ENCODE results near the gene OR5H14. TPM values are rescaled to one million over a fixed set of nuclear protein-coding genes. Genes with fewer than 3 reads are reported as not detected.

Gene OR5H14
- total and polyA plus RNA-seq, 2 of the 8 experiments (the other 6 are each of a cell fraction or from before 2014, with no cell fraction given): not detected

GRCh38 chr3:98108162-98108561 lies 39.1 kb upstream of the OR5H14 start:
- Histone ChIP-seq H3K4me3 (ENCODE audit: extremely low read depth in 1 of 4, insufficient read depth in 2 of 4, low read depth in 3 of 4, low read length in 4 of 4) (no peak overlapping the region), H3K36me3 (ENCODE audit: control insufficient read depth in 2 of 4, insufficient read depth in 4 of 4, low read length in 3 of 4) (no peaks in the 10 kb centered on the region), H3K79me2 (ENCODE audit: control insufficient read depth in 1 of 2, insufficient read depth in 2 of 2, low read length in 2 of 2) (no peaks in the 10 kb centered on the region), H3K9me3 (ENCODE audit: insufficient read depth in 2 of 2, low read depth in 1 of 2, low read length in 1 of 2) (peaks cover 15 to 26% of the 10 kb centered on the region in 2 experiments), H3K4ac (replicated peaks; ENCODE audit: insufficient read length, low read depth, low read length) (no peak overlapping the region), H2AFZ (ENCODE audit: low read length) (no peak overlapping the region), H3K27me3 (replicated peaks in 1 of 4; ENCODE audit: control insufficient read depth in 3 of 4, extremely low read depth in 1 of 4, insufficient read depth in 3 of 4, low read length in 3 of 4) (no peaks in the 10 kb centered on the region), H4K91ac (replicated peaks; ENCODE audit: insufficient read length, low read length) (no peak overlapping the region), H4K8ac (ENCODE audit: extremely low read depth, insufficient read depth, low read length) (no peak overlapping the region), H3K4me1 (replicated peaks in 1 of 4; ENCODE audit: control insufficient read depth in 3 of 4, insufficient read depth in 4 of 4, low read length in 3 of 4) (peaks cover 0 to 3% (median 0%) of the 10 kb centered on the region in 4 experiments; a peak in 1 of 7 replicates), H3K23ac (ENCODE audit: insufficient read length) (no peak overlapping the region), H4K20me1 (replicated peaks in 1 of 2; ENCODE audit: control insufficient read depth in 1 of 2, insufficient read depth in 2 of 2, low read length in 2 of 2) (no peaks in the 10 kb centered on the region), H3K27ac (ENCODE audit: low read depth, low read length) (no peak overlapping the region), H2BK120ac (replicated peaks; ENCODE audit: low read depth, low read length) (no peak overlapping the region), H2AK5ac (ENCODE audit: low read depth, low read length) (no peak overlapping the region), H3K14ac (ENCODE audit: insufficient read length) (no peak overlapping the region), H3K56ac (replicated peaks; ENCODE audit: insufficient read length, low read depth, low read length) (no peak overlapping the region), H2BK20ac (ENCODE audit: low read length) (no peak overlapping the region), H3K18ac (ENCODE audit: extremely low read depth, low read length) (no peak overlapping the region), H3K9ac (replicated peaks in 1 of 4; ENCODE audit: extremely low read depth in 1 of 4, low read depth in 3 of 4, low read length in 3 of 4) (no peak overlapping the region), H3K4me2 (ENCODE audit: insufficient read depth in 1 of 2, low read depth in 2 of 2, low read length in 2 of 2) (no peak overlapping the region), H3K79me1 (ENCODE audit: low read depth, low read length) (no peaks in the 10 kb centered on the region), H2BK12ac (ENCODE audit: low read depth, low read length) (no peak overlapping the region), H2BK15ac (ENCODE audit: low read length) (no peak overlapping the region), H3K23me2 (ENCODE audit: low read depth, low read length) (no peaks in the 10 kb centered on the region; the same call in 1 of the 2 replicates), H2BK5ac (ENCODE audit: low read depth, low read length) (no peak overlapping the region), H4K5ac (ENCODE audit: insufficient read length, low read depth, low read length) (no peak overlapping the region)
- no peak for DNase-seq (ENCODE audit: low read depth in 1 of 2, low spot score in 2 of 2)
- ChIA-PET POLR2A (ENCODE audit: partially characterized antibody) (no interaction called here), CTCF (ENCODE audit: partially characterized antibody) (no interaction called here)
- no peak for FAIRE-seq
- WGBS, 2 experiments (ENCODE audit: extremely low coverage in 1 of 2, insufficient coverage in 1 of 2, insufficient read length in 1 of 2, insufficient replicate concordance in 2 of 2, low coverage in 1 of 2, low lambda C conversion rate in 2 of 2, missing lambda C conversion rate in 1 of 2): 33% methylated on average over 1 of the region's 1 CpG; no CpG with 5 or more reads in 1 of the 2 experiments
- TF ChIP-seq GTF2F1 (IDR thresholded peaks at IDR 0.05; ENCODE audit: borderline replicate concordance, low read depth, low read length): no peak
- TF ChIP-seq CTCF (IDR thresholded peaks at IDR 0.05; ENCODE audit: control extremely low read depth in 1 of 3, insufficient read depth in 1 of 3, low read depth in 1 of 3, low read length in 3 of 3): no peak
- TF ChIP-seq RXRA (IDR thresholded peaks at IDR 0.05; ENCODE audit: insufficient read depth, low read depth, low read length): no peak
- no peak for TF ChIP-seq SIRT6 (IDR thresholded peaks at IDR 0.05; ENCODE audit: low read length)
- TF ChIP-seq, protein P1, sequence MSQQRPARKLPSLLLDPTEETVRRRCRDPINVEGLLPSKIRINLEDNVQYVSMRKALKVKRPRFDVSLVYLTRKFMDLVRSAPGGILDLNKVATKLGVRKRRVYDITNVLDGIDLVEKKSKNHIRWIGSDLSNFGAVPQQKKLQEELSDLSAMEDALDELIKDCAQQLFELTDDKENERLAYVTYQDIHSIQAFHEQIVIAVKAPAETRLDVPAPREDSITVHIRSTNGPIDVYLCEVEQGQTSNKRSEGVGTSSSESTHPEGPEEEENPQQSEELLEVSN (IDR thresholded peaks at IDR 0.05): no peak
- no peak for TF ChIP-seq EGR1 (IDR thresholded peaks at IDR 0.05; ENCODE audit: borderline replicate concordance, low read depth, low read length)
- no peak for TF ChIP-seq ATF2 (IDR thresholded peaks at IDR 0.05; ENCODE audit: low read length)
- no peak for TF ChIP-seq RFX5 (IDR thresholded peaks at IDR 0.05; ENCODE audit: borderline replicate concordance, low read depth, low read length)
- TF ChIP-seq RNF2 (IDR thresholded peaks at IDR 0.05; ENCODE audit: borderline replicate concordance, low read depth, low read length, missing control alignments, poor library complexity, severe bottlenecking): no peak
